Liver (tissue), 9 donors: ENCODE measurements around the gene MEIG1. TPM values are rescaled to one million over a fixed set of nuclear protein-coding genes. Genes with fewer than 3 reads are reported as not detected.

Source experiments
- DNase-seq: peaks from one replicate; pipeline ENCODE4 v3.0.0-alpha.2; 2017; ENCODE audit warnings: low spot score
- H3K27ac ChIP-seq, 2 donors: one replicate each; pipeline ENCODE4 v1.7.0; 2013; ENCODE audit warnings: inconsistent platforms in 2 of 2, low read length in 2 of 2, control low read depth in 1 of 2, low read depth in 1 of 2, mild to moderate bottlenecking in 1 of 2
- H3K27me3 ChIP-seq, 4 donors: one replicate each; pipeline versions ENCODE4 v1.6.1 to v1.7.0; 2013; ENCODE audit warnings: low read length in 3 of 4, inconsistent platforms in 1 of 4, mild to moderate bottlenecking in 1 of 4, moderate library complexity in 1 of 4; ENCODE audit not compliant: control insufficient read depth in 4 of 4, insufficient read depth in 4 of 4
- H3K36me3 ChIP-seq, 4 donors: one replicate each; pipeline versions ENCODE4 v1.6.1 to v1.7.0; 2013; ENCODE audit warnings: low read length in 3 of 4, mild to moderate bottlenecking in 3 of 4, low read depth in 1 of 4, moderate library complexity in 1 of 4; ENCODE audit not compliant: control insufficient read depth in 4 of 4, insufficient read depth in 3 of 4
- H3K4me1 ChIP-seq, 4 donors: one replicate each; pipeline versions ENCODE4 v1.6.1 to v1.7.0; 2013; ENCODE audit warnings: low read length in 3 of 4, mild to moderate bottlenecking in 3 of 4, moderate library complexity in 1 of 4; ENCODE audit not compliant: control insufficient read depth in 4 of 4, insufficient read depth in 4 of 4
- H3K4me3 ChIP-seq, 3 donors: one replicate each; pipeline versions ENCODE4 v1.6.1 to v1.7.0; 2013; ENCODE audit warnings: low read length in 3 of 3, control low read depth in 1 of 3, low read depth in 1 of 3, mild to moderate bottlenecking in 1 of 3
- H3K9ac ChIP-seq, 2 donors: one replicate each; pipeline ENCODE4 v1.7.0; 2013; ENCODE audit warnings: low read length in 2 of 2, mild to moderate bottlenecking in 2 of 2, moderate library complexity in 2 of 2, control low read depth in 1 of 2, low read depth in 1 of 2
- H3K9me3 ChIP-seq, 4 donors: one replicate each; pipeline versions ENCODE4 v1.6.1 to v1.7.0; 2013; ENCODE audit warnings: low read length in 3 of 4; ENCODE audit not compliant: control insufficient read depth in 4 of 4
- EGR1 ChIP-seq, 2 donors: IDR thresholded peaks; 2 replicates each; pipeline ENCODE4 v1.6.1; 2016 to 2018; ENCODE audit warnings: antibody characterized with exemption in 2 of 2, low read depth in 2 of 2
- FOXA1 ChIP-seq: IDR thresholded peaks from 2 replicates; pipeline ENCODE4 v1.6.1; 2016; ENCODE audit warnings: antibody characterized with exemption
- GABPA ChIP-seq, 2 donors: IDR thresholded peaks in 1 of 2; conservative IDR thresholded peaks in 1 of 2; 2 replicates each; pipeline ENCODE4 v1.6.1; 2016; ENCODE audit warnings: antibody characterized with exemption in 2 of 2, mild to moderate bottlenecking in 1 of 2, moderate library complexity in 1 of 2
- HNF4A ChIP-seq, 2 donors: conservative IDR thresholded peaks; 2 replicates each; pipeline ENCODE4 v1.6.1; 2016; ENCODE audit warnings: antibody characterized with exemption in 2 of 2, mild to moderate bottlenecking in 2 of 2
- HNF4G ChIP-seq: IDR thresholded peaks from 2 replicates; pipeline ENCODE4 v1.6.1; 2016; ENCODE audit warnings: antibody characterized with exemption
- JUND ChIP-seq, 2 donors: IDR thresholded peaks; 2 replicates each; pipeline ENCODE4 v1.6.1; 2016; ENCODE audit warnings: antibody characterized with exemption in 2 of 2
- RAD21 ChIP-seq, 2 donors: IDR thresholded peaks; 2 replicates each; pipeline ENCODE4 v1.6.1; 2016; ENCODE audit warnings: antibody characterized with exemption in 2 of 2, mild to moderate bottlenecking in 2 of 2
- RXRA ChIP-seq, 2 donors: IDR thresholded peaks; 2 replicates each; pipeline ENCODE4 v1.6.1; 2017 to 2018; ENCODE audit warnings: antibody characterized with exemption in 2 of 2, mild to moderate bottlenecking in 1 of 2
- SP1 ChIP-seq: IDR thresholded peaks from 2 replicates; pipeline ENCODE4 v1.6.1; 2018; ENCODE audit warnings: antibody characterized with exemption, mild to moderate bottlenecking
- TAF1 ChIP-seq: conservative IDR thresholded peaks from 2 replicates; pipeline ENCODE4 v1.6.1; 2016; ENCODE audit warnings: antibody characterized with exemption, mild to moderate bottlenecking
- YY1 ChIP-seq: IDR thresholded peaks from 2 replicates; pipeline ENCODE4 v1.6.1; 2016; ENCODE audit warnings: antibody characterized with exemption, mild to moderate bottlenecking
- WGBS: extraction: QIAGEN DNeasy Blood & Tissue Kit; methylation state at CpG from one replicate; pipeline ENCODE4 v1.1.7; 2013; 5-methylcytosine and 5-hydroxymethylcytosine counted together
- polyA plus RNA-seq, 2 donors: library from polyadenylated mRNA; stranded (reverse) in 1 of 2; unstranded in 1 of 2; fragments of 200-250 nt in 1 of 2; fragments of >200 nt in 1 of 2; fragmentation: Nextera tagmentation in 1 of 2; extraction: Ambion mirVana in 1 of 2; gene quantifications; one replicate each; pipeline versions ENCODE4 v1.2.1 to v1.2.3, GENCODE V29; 2013 to 2015
- total RNA-seq, 2 donors: library from RNA; depleted of rRNA; stranded (reverse); fragments of >200 nt; gene quantifications; one replicate each; pipeline ENCODE4 v1.2.3, GENCODE V29; 2014
- TF ChIP-seq, protein P1 (sequence below): fragments of 150-350 bp; IDR thresholded peaks from 2 replicates; pipeline ENCODE4 v1.5.1; 2017; ENCODE audit warnings: improper control_type of control experiment, low read depth, low read length; ENCODE audit not compliant: missing input control
- TF ChIP-seq, protein P2 (sequence below): IDR thresholded peaks from 2 replicates; pipeline ENCODE4 v1.6.1; 2016; ENCODE audit warnings: antibody characterized with exemption
- TF ChIP-seq, protein P3 (sequence below): IDR thresholded peaks from 2 replicates; pipeline ENCODE4 v1.6.1; 2016; ENCODE audit warnings: antibody characterized with exemption
- TF ChIP-seq, protein P4 (sequence below): IDR thresholded peaks from 2 replicates; pipeline ENCODE4 v1.6.1; 2016; ENCODE audit warnings: antibody characterized with exemption
- TF ChIP-seq, protein P5 (sequence below): IDR thresholded peaks from 2 replicates; pipeline ENCODE4 v1.6.1; 2016; ENCODE audit warnings: antibody characterized with exemption, mild to moderate bottlenecking
- donor health status: healthy.
- donor health status: healthy.
- donor health status: healthy.
- donor health status: healthy.
- donor health status: healthy.

MEIG1 gene
- total and polyA plus RNA-seq, 4 donors: 0.33 TPM; not detected in 3

DNA sequence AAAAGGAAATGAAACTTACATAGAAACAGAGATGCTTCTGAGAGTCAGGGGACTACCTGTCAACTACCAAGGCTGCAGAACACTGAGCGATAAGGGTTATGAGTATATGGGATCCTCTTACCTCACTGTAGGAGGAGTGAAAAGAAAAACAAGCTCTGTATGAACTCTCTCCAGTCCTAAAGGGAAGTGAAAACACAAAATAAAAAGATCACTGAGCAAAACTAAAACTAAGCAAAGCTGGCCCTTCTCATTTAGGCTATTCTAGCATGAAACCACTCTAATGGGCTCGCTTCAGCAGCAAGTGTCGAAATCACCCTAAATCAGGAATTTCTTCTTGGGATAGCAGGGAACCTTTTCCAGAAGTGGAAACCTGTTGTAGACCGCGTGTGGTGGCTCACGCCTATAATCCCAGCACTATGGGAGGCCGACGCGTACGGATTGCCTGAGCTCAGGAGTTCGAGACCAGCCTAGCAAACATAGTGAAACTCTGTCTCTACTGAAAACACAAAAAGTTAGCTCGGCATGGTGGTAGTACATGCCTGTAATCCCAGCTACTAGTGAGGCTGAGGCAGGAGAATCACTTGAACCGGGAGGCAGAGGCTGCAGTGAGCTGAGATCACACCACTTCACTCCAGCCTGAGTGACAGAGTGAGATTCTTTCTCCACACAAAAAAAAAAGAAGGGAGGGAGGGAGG, 32.3 kb upstream of the MEIG1 start:
- DNase-seq: no peak
- H3K9me3 ChIP-seq: no peaks in the 10 kb centered on the region
- TF ChIP-seq, protein P1, sequence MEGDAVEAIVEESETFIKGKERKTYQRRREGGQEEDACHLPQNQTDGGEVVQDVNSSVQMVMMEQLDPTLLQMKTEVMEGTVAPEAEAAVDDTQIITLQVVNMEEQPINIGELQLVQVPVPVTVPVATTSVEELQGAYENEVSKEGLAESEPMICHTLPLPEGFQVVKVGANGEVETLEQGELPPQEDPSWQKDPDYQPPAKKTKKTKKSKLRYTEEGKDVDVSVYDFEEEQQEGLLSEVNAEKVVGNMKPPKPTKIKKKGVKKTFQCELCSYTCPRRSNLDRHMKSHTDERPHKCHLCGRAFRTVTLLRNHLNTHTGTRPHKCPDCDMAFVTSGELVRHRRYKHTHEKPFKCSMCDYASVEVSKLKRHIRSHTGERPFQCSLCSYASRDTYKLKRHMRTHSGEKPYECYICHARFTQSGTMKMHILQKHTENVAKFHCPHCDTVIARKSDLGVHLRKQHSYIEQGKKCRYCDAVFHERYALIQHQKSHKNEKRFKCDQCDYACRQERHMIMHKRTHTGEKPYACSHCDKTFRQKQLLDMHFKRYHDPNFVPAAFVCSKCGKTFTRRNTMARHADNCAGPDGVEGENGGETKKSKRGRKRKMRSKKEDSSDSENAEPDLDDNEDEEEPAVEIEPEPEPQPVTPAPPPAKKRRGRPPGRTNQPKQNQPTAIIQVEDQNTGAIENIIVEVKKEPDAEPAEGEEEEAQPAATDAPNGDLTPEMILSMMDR: no peak
- TF ChIP-seq, protein P2, sequence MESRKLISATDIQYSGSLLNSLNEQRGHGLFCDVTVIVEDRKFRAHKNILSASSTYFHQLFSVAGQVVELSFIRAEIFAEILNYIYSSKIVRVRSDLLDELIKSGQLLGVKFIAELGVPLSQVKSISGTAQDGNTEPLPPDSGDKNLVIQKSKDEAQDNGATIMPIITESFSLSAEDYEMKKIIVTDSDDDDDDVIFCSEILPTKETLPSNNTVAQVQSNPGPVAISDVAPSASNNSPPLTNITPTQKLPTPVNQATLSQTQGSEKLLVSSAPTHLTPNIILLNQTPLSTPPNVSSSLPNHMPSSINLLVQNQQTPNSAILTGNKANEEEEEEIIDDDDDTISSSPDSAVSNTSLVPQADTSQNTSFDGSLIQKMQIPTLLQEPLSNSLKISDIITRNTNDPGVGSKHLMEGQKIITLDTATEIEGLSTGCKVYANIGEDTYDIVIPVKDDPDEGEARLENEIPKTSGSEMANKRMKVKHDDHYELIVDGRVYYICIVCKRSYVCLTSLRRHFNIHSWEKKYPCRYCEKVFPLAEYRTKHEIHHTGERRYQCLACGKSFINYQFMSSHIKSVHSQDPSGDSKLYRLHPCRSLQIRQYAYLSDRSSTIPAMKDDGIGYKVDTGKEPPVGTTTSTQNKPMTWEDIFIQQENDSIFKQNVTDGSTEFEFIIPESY: no peak
- TF ChIP-seq, protein P3, sequence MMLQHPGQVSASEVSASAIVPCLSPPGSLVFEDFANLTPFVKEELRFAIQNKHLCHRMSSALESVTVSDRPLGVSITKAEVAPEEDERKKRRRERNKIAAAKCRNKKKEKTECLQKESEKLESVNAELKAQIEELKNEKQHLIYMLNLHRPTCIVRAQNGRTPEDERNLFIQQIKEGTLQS: no peak
- no peak for TF ChIP-seq HNF4A (conservative IDR thresholded peaks at IDR 0.05)
- TF ChIP-seq, protein P4, sequence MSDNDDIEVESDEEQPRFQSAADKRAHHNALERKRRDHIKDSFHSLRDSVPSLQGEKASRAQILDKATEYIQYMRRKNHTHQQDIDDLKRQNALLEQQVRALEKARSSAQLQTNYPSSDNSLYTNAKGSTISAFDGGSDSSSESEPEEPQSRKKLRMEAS: no peak
- TF ChIP-seq, protein P5, sequence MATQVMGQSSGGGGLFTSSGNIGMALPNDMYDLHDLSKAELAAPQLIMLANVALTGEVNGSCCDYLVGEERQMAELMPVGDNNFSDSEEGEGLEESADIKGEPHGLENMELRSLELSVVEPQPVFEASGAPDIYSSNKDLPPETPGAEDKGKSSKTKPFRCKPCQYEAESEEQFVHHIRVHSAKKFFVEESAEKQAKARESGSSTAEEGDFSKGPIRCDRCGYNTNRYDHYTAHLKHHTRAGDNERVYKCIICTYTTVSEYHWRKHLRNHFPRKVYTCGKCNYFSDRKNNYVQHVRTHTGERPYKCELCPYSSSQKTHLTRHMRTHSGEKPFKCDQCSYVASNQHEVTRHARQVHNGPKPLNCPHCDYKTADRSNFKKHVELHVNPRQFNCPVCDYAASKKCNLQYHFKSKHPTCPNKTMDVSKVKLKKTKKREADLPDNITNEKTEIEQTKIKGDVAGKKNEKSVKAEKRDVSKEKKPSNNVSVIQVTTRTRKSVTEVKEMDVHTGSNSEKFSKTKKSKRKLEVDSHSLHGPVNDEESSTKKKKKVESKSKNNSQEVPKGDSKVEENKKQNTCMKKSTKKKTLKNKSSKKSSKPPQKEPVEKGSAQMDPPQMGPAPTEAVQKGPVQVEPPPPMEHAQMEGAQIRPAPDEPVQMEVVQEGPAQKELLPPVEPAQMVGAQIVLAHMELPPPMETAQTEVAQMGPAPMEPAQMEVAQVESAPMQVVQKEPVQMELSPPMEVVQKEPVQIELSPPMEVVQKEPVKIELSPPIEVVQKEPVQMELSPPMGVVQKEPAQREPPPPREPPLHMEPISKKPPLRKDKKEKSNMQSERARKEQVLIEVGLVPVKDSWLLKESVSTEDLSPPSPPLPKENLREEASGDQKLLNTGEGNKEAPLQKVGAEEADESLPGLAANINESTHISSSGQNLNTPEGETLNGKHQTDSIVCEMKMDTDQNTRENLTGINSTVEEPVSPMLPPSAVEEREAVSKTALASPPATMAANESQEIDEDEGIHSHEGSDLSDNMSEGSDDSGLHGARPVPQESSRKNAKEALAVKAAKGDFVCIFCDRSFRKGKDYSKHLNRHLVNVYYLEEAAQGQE: no peak
- TF ChIP-seq JUND (IDR thresholded peaks at IDR 0.05): no peak
- no peak for TF ChIP-seq RAD21 (IDR thresholded peaks at IDR 0.05)
- no peak for TF ChIP-seq TAF1
- TF ChIP-seq SP1: no peak
- TF ChIP-seq HNF4G: no peak
- TF ChIP-seq RXRA (IDR thresholded peaks at IDR 0.05): no peak
- H3K4me3 ChIP-seq: no peak overlapping the region
- H3K27me3 ChIP-seq: no peaks in the 10 kb centered on the region
- H3K9ac ChIP-seq: no peak overlapping the region
- H3K27ac ChIP-seq: no peak overlapping the region
- 95% methylated on average over 13 of the region's 13 CpGs for whole genome bisulfite sequencing
- peaks cover 0 to 19% (median 5%) of the 10 kb centered on the region in 4 donors for H3K36me3 ChIP-seq
- no peaks in the 10 kb centered on the region for H3K4me1 ChIP-seq

DNA sequence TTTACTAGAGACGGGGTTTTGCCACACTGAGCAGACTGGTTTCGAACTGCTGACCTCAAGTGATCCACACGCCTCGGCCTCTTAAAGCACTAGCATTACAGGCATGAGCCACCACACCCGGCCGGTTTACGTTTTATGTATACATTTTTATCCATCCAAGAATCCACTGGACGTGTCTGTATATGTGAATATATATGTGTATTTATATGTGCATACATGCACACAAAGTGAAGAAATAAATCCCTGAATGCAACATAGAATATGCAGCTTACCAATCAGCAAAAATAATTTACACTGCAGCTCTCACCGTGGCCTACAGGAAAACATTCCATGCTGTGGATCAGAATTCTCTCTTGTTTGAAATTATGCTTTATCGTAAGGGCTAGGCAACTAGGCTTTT, 28.6 kb upstream of the MEIG1 start:
- DNase-seq: no peak
- Histone ChIP-seq H3K9ac (no peak overlapping the region), H3K27ac (no peak overlapping the region), H3K9me3 (no peaks in the 10 kb centered on the region), H3K36me3 (peaks cover 0 to 17% (median 7%) of the 10 kb centered on the region in 4 donors), H3K27me3 (no peaks in the 10 kb centered on the region), H3K4me1 (no peaks in the 10 kb centered on the region), H3K4me3 (no peak overlapping the region)
- WGBS: 98% methylated on average over 10 of the region's 10 CpGs
- TF ChIP-seq EGR1 (IDR thresholded peaks at IDR 0.05; ENCODE audit: low read depth in 2 of 2) (no peak), HNF4G (no peak), TAF1 (no peak), RXRA (IDR thresholded peaks at IDR 0.05) (no peak), FOXA1 (no peak), GABPA (IDR thresholded peaks at IDR 0.05 in 1 of 2, conservative IDR thresholded peaks at IDR 0.05 in 1 of 2) (no peak), HNF4A (conservative IDR thresholded peaks at IDR 0.05) (no peak), YY1 (no peak), JUND (IDR thresholded peaks at IDR 0.05) (no peak), SP1 (no peak)
- TF ChIP-seq, protein P4: no peak
- TF ChIP-seq, protein P2: no peak
- TF ChIP-seq, protein P5: no peak
